IMR-90 (cell line): Measurements from ENCODE around the gene BCL11B.

Source experiments
- BHLHE40 ChIP-seq: fragments of 150-350 bp; IDR thresholded peaks from 2 replicates; pipeline ENCODE4 v1.6.1; 2016; ENCODE audit warnings: mild to moderate bottlenecking, low read depth, low read length
- CEBPB ChIP-seq: IDR thresholded peaks from 2 replicates; pipeline ENCODE4 v1.6.1; 2012; ENCODE audit warnings: low read depth, low read length, improper control_type of control experiment
- CTCF ChIP-seq: conservative IDR thresholded peaks from 2 replicates; pipeline ENCODE4 v1.5.1; 2012; ENCODE audit warnings: mild to moderate bottlenecking, low read depth, low read length, improper control_type of control experiment
- ELK1 ChIP-seq: fragments of 150-350 bp; IDR thresholded peaks from 2 replicates; pipeline ENCODE4 v1.6.1; 2016; ENCODE audit warnings: low read depth, mild to moderate bottlenecking, low read length, moderate library complexity, borderline replicate concordance
- MAFK ChIP-seq: IDR thresholded peaks from 2 replicates; pipeline ENCODE4 v1.6.1; 2012; ENCODE audit warnings: low read depth, low read length, improper control_type of control experiment
- MAZ ChIP-seq: IDR thresholded peaks from 2 replicates; pipeline ENCODE4 v1.6.1; 2012; ENCODE audit warnings: low read depth, mild to moderate bottlenecking, low read length, improper control_type of control experiment, moderate library complexity, borderline replicate concordance
- MXI1 ChIP-seq: IDR thresholded peaks from 2 replicates; pipeline ENCODE4 v1.6.1; 2012; ENCODE audit warnings: low read depth, mild to moderate bottlenecking, low read length, moderate library complexity, borderline replicate concordance
- NFE2L2 ChIP-seq: fragments of 150-350 bp; IDR thresholded peaks from 2 replicates; pipeline ENCODE4 v1.6.1; 2016; ENCODE audit warnings: low read depth, mild to moderate bottlenecking, low read length
- POLR2A ChIP-seq: IDR thresholded peaks from 2 replicates; pipeline ENCODE4 v1.6.1; 2012; ENCODE audit warnings: mild to moderate bottlenecking, low read depth, low read length
- RAD21 ChIP-seq: IDR thresholded peaks from 2 replicates; pipeline ENCODE4 v1.6.1; 2012; ENCODE audit warnings: low read length, improper control_type of control experiment
- RCOR1 ChIP-seq: IDR thresholded peaks from 2 replicates; pipeline ENCODE4 v1.6.1; 2012; ENCODE audit warnings: mild to moderate bottlenecking, low read length, improper control_type of control experiment; ENCODE audit not compliant: insufficient replicate concordance
- RFX5 ChIP-seq: IDR thresholded peaks from 2 replicates; pipeline ENCODE4 v1.8.0; 2012; ENCODE audit warnings: low read depth, mild to moderate bottlenecking, low read length, moderate library complexity
- SMC3 ChIP-seq: fragments of 150-350 bp; IDR thresholded peaks from 2 replicates; pipeline ENCODE4 v1.6.1; 2016; ENCODE audit warnings: low read depth, mild to moderate bottlenecking, antibody characterized with exemption, low read length, moderate library complexity
- USF2 ChIP-seq: fragments of 150-350 bp; IDR thresholded peaks from 2 replicates; pipeline ENCODE4 v1.6.1; 2017; ENCODE audit warnings: mild to moderate bottlenecking, antibody characterized with exemption, low read length, low read depth

- TF ChIP-seq CTCF (no peak), MXI1 (no peak), POLR2A (no peak), RFX5 (no peak), BHLHE40 (no peak), RAD21 (no peak), CEBPB (no peak), RCOR1 (no peak), NFE2L2 (no peak), MAZ (no peak), MAFK (no peak), USF2 (no peak), SMC3 (no peak), ELK1 (no peak)
Observed at GRCh38 chr14:99158150-99158549, 113.8 kb downstream of the BCL11B start.
